GM12878 (cell line): ENCODE measurements around the gene KDM6B. TPM values are rescaled to one million over a fixed set of nuclear protein-coding genes. Genes with fewer than 3 reads are reported as not detected.

ENCODE experiments used
- ATAC-seq: fragments of 200-7000 bp; cut with Tn5 transposase; 3 replicates; pipeline ENCODE4 v1.9.1; 2020; ENCODE audit warnings: mild to moderate bottlenecking, moderate library complexity
- BruUV-seq: library from RNA; stranded (reverse); fragments of 400-500 nt; replicated peaks from 2 replicates; lab custom pipeline; 2021; lab: Mats Ljungman, UMichigan
- CTCF ChIA-PET: fragments of 300-600 bp; sonication (Branson Sonifier 250); formaldehyde crosslinking; extraction: SDS; loops from one replicate; lab custom pipeline; 2021; ENCODE audit warnings: inconsistent platforms; lab: Yijun Ruan, JAX
- POLR2A ChIA-PET: fragments of 350-600 bp; formaldehyde crosslinking; extraction: SDS; loops from one replicate; lab custom pipeline; 2021; ENCODE audit warnings: inconsistent platforms; lab: Charles Lee
- RAD21 ChIA-PET: fragments of 300-600 bp; sonication (Branson Sonifier 250); formaldehyde crosslinking; loops from one replicate; lab custom pipeline; 2023; ENCODE audit warnings: antibody characterized with exemption; ENCODE audit not compliant: unreplicated experiment; lab: Charles Lee
- SMC1A ChIA-PET: fragments of 300-600 bp; sonication (Branson Sonifier 250); formaldehyde crosslinking; loops from one replicate; lab custom pipeline; 2023; ENCODE audit not compliant: unreplicated experiment, uncharacterized antibody; lab: Charles Lee
- DNase-seq: peaks from one replicate; pipeline ENCODE4 v3.0.0-alpha.2; 2011; ENCODE audit warnings: low read depth, low spot score
- FAIRE-seq: peaks from 3 replicates; lab custom pipeline; 2011; peaks lifted over from hg19 to GRCh38; lab: Jason Lieb, UNC
- H2AFZ ChIP-seq: 2 replicates; pipeline ENCODE4 v1.6.0; 2011; ENCODE audit warnings: low read depth, low read length, control low read depth; ENCODE audit not compliant: control insufficient read depth
- H3K27ac ChIP-seq: 2 replicates; pipeline ENCODE4 v1.5.1; 2011; ENCODE audit warnings: control low read depth; ENCODE audit not compliant: control insufficient read depth, insufficient read depth
- H3K27me3 ChIP-seq, 2 experiments: replicated peaks in 1 of 2; 2 replicates each; pipeline versions ENCODE4 v1.6.0 to v1.6.1; 2011; ENCODE audit warnings: low read length in 1 of 2; ENCODE audit not compliant: control insufficient read depth in 2 of 2, insufficient read depth in 2 of 2
- H3K36me3 ChIP-seq, 2 experiments: 2 replicates each; pipeline ENCODE4 v1.5.1; 2011; ENCODE audit warnings: low read length in 1 of 2; ENCODE audit not compliant: control insufficient read depth in 2 of 2, insufficient read depth in 2 of 2
- H3K4me1 ChIP-seq: 2 replicates; pipeline ENCODE4 v1.6.1; 2011; ENCODE audit warnings: mild to moderate bottlenecking, low read length, moderate library complexity, mixed read lengths; ENCODE audit not compliant: control insufficient read depth, insufficient read depth
- H3K4me2 ChIP-seq: 2 replicates; pipeline ENCODE4 v1.6.0; 2011; ENCODE audit warnings: control low read depth; ENCODE audit not compliant: control insufficient read depth, insufficient read depth
- H3K4me3 ChIP-seq: fragments of 200-600 bp; sonication (generic); 2 replicates; pipeline ENCODE4 v1.5.1; 2016
- H3K79me2 ChIP-seq: 2 replicates; pipeline ENCODE4 v1.6.0; 2011; ENCODE audit warnings: low read length; ENCODE audit not compliant: control insufficient read depth, insufficient read depth
- H3K9ac ChIP-seq: 2 replicates; pipeline ENCODE4 v1.8.0; 2011; ENCODE audit warnings: low read length, control low read depth, mixed read lengths; ENCODE audit not compliant: control insufficient read depth, insufficient read depth
- H3K9me3 ChIP-seq: replicated peaks from 3 replicates; pipeline ENCODE4 v1.5.1; 2011; ENCODE audit warnings: mild to moderate bottlenecking, low read length; ENCODE audit not compliant: control insufficient read depth, insufficient read depth
- H4K20me1 ChIP-seq: 2 replicates; pipeline ENCODE4 v1.6.0; 2011; ENCODE audit not compliant: control insufficient read depth, insufficient read depth
- CHD1 ChIP-seq: IDR thresholded peaks from 2 replicates; pipeline ENCODE4 v1.6.1; 2012; ENCODE audit warnings: low read depth, low read length, improper control_type of control experiment
- CREM ChIP-seq: IDR thresholded peaks from 2 replicates; pipeline ENCODE4 v1.6.1; 2014; ENCODE audit warnings: antibody characterized with exemption, low read depth
- GABPA ChIP-seq: IDR thresholded peaks from 2 replicates; pipeline ENCODE4 v1.6.1; 2014; ENCODE audit warnings: antibody characterized with exemption, low read depth, mild to moderate bottlenecking, inconsistent platforms
- IKZF1 ChIP-seq: fragments of 450-650 bp; conservative IDR thresholded peaks from 2 replicates; pipeline ENCODE4 v1.6.1; 2017; ENCODE audit warnings: antibody characterized with exemption, mild to moderate bottlenecking
- NFXL1 ChIP-seq: fragments of 450-650 bp; IDR thresholded peaks from 2 replicates; pipeline ENCODE4 v1.6.1; 2017; ENCODE audit warnings: antibody characterized with exemption, mild to moderate bottlenecking, borderline replicate concordance
- NFYA ChIP-seq: IDR thresholded peaks from 2 replicates; pipeline ENCODE4 v1.6.1; 2011; ENCODE audit warnings: low read depth, mild to moderate bottlenecking, low read length, improper control_type of control experiment, borderline replicate concordance
- SPI1 ChIP-seq: IDR thresholded peaks from 2 replicates; pipeline ENCODE4 v1.6.1; 2011; ENCODE audit warnings: low read depth, mild to moderate bottlenecking, low read length, moderate library complexity, borderline replicate concordance; ENCODE audit not compliant: insufficient read depth
- SRF ChIP-seq, 2 experiments: IDR thresholded peaks; 2 replicates each; pipeline ENCODE4 v1.6.1; 2011; ENCODE audit warnings: low read depth in 2 of 2, low read length in 2 of 2, mild to moderate bottlenecking in 1 of 2, moderate library complexity in 1 of 2
- STAT1 ChIP-seq: fragments of 450-650 bp; conservative IDR thresholded peaks from 2 replicates; pipeline ENCODE4 v1.6.1; 2014; ENCODE audit warnings: antibody characterized with exemption, mild to moderate bottlenecking
- TARDBP ChIP-seq: IDR thresholded peaks from 2 replicates; pipeline ENCODE4 v1.6.1; 2016; ENCODE audit warnings: borderline replicate concordance
- WRNIP1 ChIP-seq: IDR thresholded peaks from 2 replicates; pipeline ENCODE4 v1.6.1; 2011; ENCODE audit warnings: low read depth, low read length, improper control_type of control experiment, borderline replicate concordance
- WGBS: methylation state at CpG from one replicate; pipeline ENCODE4 v1.1.6; 2016; ENCODE audit warnings: low lambda C conversion rate; ENCODE audit not compliant: insufficient replicate concordance, insufficient coverage; ENCODE audit errors: missing lambda C conversion rate; 5-methylcytosine and 5-hydroxymethylcytosine counted together
- in situ Hi-C: fragments of 300-500 bp; cut with MboI; formaldehyde crosslinking; loops from 9 replicates; pipeline ENCODE4 v1.14.3; 2018; ENCODE audit warnings: mixed read lengths
- intact Hi-C: fragments of 100-400 bp; cut with micrococcal nuclease; formaldehyde crosslinking; loops from one replicate; pipeline ENCODE4 v1.14.2; 2022; ENCODE audit not compliant: unreplicated experiment
- polyA plus RNA-seq, 11 experiments: library from polyadenylated mRNA; depleted of rRNA in 4 of 11; unstranded in 6 of 11; stranded (reverse) in 5 of 11; fragments of >200 nt; fragmentation: Nextera tagmentation in 4 of 11; fragmentation: Illumina TruSeq in 1 of 11; extraction: Ambion mirVana in 4 of 11; extraction: Trizol in 1 of 11; gene quantifications; 1 replicate in 1 of 11; 2 replicates in 10 of 11; pipeline versions ENCODE4 v1.2.1 to v1.2.3, GENCODE V29; 2011 to 2016; ENCODE audit warnings: inconsistent platforms in 2 of 11, missing spikeins in 2 of 11, low read depth in 1 of 11
- total RNA-seq, 4 experiments: library from RNA; depleted of rRNA in 3 of 4; stranded (reverse); fragments of >200 nt in 3 of 4; fragmentation: Illumina TruSeq in 1 of 4; extraction: Trizol in 1 of 4; gene quantifications; 2 replicates each; pipeline versions ENCODE4 v1.2.1 to v1.2.3, GENCODE V29; 2013 to 2021
- TF ChIP-seq, protein P1 (sequence below): fragments of 450-650 bp; formaldehyde crosslinking; IDR thresholded peaks from 2 replicates; pipeline ENCODE4 v1.4.0; 2022; ENCODE audit warnings: mild to moderate bottlenecking, moderate library complexity
- TF ChIP-seq, protein P2 (sequence below), 3 experiments: IDR thresholded peaks in 2 of 3; conservative IDR thresholded peaks in 1 of 3; 2 replicates each; pipeline ENCODE4 v1.5.1; 2011; ENCODE audit warnings: low read depth in 3 of 3, low read length in 3 of 3, mild to moderate bottlenecking in 3 of 3, control low read depth in 2 of 3, moderate library complexity in 2 of 3, inconsistent platforms in 1 of 3, mixed read lengths in 1 of 3; ENCODE audit not compliant: control insufficient read depth in 2 of 3, insufficient read depth in 1 of 3; ENCODE audit errors: extremely low read depth in 1 of 3
- TF ChIP-seq, protein P3 (sequence below): fragments of 450-650 bp; IDR thresholded peaks from 2 replicates; pipeline ENCODE4 v1.6.1; 2016; ENCODE audit warnings: mild to moderate bottlenecking

Gene KDM6B
- total and polyA plus RNA-seq, 10 of the 15 experiments (the other 5 are each of a cell fraction or from before 2014, with no cell fraction given) = 0.05 to 33.5 (median 2.3) TPM

DNA sequence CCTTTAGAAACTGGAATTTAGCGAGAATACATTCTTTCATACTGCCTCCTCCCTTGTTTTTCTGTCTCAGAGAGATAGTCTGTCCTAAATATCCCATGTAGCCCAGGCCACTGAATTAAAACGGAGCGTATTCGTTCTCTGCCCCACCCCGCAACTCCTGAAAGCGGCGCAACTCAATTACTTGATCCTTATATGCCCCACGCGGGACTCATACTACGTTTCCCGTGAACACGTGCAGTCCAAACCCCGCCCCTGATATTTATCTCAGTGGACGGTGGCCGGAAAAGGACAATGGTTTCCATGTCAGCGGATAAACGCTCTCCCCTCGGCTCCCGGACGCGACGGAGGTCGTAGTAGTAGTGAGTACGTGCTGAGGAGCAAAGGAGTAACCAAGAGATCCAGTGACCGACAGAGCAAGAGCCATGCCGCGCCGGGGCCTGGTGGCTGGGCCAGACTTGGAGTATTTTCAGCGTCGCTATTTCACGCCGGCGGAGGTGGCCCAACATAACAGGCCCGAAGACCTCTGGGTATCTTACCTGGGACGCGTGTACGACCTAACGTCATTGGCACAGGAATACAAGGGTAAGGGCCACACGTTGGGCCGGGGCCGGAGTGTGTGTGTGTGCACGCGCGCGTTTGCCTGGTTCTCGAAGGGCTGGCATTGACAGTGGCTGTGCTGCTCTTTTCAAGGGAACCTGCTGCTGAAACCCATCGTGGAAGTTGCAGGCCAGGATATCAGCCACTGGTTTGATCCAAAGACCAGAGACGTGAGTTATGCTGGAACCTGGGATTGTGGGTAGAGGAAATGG is 23.9 kb downstream of the KDM6B start, which contains the start of gene CYB5D1:
Gene CYB5D1 (plus strand): TSS at position 291 of the 809 bp plus-strand sequence. CDS start 132 bp downstream, at position 423.
- Histone ChIP-seq H3K4me2 (peak within 1 kb of the TSS; percentile 92), H3K79me2 (peaks cover 17% of the 10 kb centered on the region), H3K4me3 (peak within 1 kb of the TSS; percentile 96), H3K9me3 (no peaks in the 10 kb centered on the region), H4K20me1 (no peaks in the 10 kb centered on the region), H3K9ac (peak within 1 kb of the TSS; percentile 86), H3K27ac (peak within 1 kb of the TSS; percentile 96), H3K36me3 (peaks cover under 1 to 3% of the 10 kb centered on the region in 2 experiments), H3K27me3 (no peaks in the 10 kb centered on the region), H2AFZ (peak within 1 kb of the TSS; percentile 97), H3K4me1 (peaks cover 17% of the 10 kb centered on the region)
- FAIRE-seq (peak; percentile 56), ATAC-seq (peak; percentile 54), DNase-seq (no peak)
- WGBS = under 1% methylated on average over 48 of the region's 48 CpGs
- in situ Hi-C loops (no loop called here), intact Hi-C loops (loop anchor here (2.0 to 5.0 kb wide), 4 partner anchors 15 to 199 kb away; partner anchors contain the start of genes TP53 and WRAP53)
- ChIA-PET CTCF (interaction anchor here (0.6 to 15.5 kb wide), 28 partner anchors 10 to 261 kb away, joined by 3 to 308 read pairs (median 6); partner anchors contain the start of genes CNTROB, KDM6B, RNF227 and TP53), SMC1A (interaction anchor here (0.6 to 1.5 kb wide), 17 partner anchors 9 to 200 kb away, joined by 3 to 7 read pairs (median 5); partner anchors contain the start of genes CNTROB, KDM6B and TRAPPC1), RAD21 (interaction anchor here (0.7 to 3.1 kb wide), 16 partner anchors 14 to 230 kb away, joined by 3 to 44 read pairs (median 6); partner anchors contain the start of genes CNTROB, KDM6B, SAT2 and TP53), POLR2A (interaction anchor here (0.5 to 1.9 kb wide), 14 partner anchors 13 to 620 kb away, joined by 3 to 14 read pairs (median 5); partner anchors contain the start of genes CNTROB, KDM6B, RNF227 and TRAPPC1)
- BruUV-seq = no TSS peak
- TF ChIP-seq SPI1 (no peak), STAT1 (no peak), NFXL1 (no peak), NFYA (no peak), TARDBP (no peak), SRF (IDR thresholded peaks at IDR 0.05; ENCODE audit: low read depth in 2 of 2, low read length in 2 of 2) (peak in 1 of 2 experiments; percentile 15; a peak in 1 of 4 replicates), IKZF1 (no peak), WRNIP1 (no peak), CREM (peak; percentile 63; the same call in 1 of the 2 replicates), CHD1 (no peak), GABPA (no peak; the same call in 1 of the 2 replicates)
- TF ChIP-seq, protein P1, sequence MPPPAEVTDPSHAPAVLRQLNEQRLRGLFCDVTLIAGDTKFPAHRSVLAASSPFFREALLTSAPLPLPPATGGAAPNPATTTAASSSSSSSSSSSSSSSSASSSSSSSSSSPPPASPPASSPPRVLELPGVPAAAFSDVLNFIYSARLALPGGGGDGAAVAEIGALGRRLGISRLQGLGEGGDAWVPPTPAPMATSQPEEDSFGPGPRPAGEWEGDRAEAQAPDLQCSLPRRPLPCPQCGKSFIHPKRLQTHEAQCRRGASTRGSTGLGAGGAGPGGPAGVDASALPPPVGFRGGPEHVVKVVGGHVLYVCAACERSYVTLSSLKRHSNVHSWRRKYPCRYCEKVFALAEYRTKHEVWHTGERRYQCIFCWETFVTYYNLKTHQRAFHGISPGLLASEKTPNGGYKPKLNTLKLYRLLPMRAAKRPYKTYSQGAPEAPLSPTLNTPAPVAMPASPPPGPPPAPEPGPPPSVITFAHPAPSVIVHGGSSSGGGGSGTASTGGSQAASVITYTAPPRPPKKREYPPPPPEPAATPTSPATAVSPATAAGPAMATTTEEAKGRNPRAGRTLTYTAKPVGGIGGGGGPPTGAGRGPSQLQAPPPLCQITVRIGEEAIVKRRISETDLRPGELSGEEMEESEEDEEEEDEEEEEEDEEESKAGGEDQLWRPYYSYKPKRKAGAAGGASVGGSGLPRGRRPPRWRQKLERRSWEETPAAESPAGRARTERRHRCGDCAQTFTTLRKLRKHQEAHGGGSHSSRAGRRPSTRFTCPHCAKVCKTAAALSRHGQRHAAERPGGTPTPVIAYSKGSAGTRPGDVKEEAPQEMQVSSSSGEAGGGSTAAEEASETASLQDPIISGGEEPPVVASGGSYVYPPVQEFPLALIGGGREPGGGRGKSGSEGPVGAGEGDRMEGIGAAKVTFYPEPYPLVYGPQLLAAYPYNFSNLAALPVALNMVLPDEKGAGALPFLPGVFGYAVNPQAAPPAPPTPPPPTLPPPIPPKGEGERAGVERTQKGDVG (CRISPR knock-in tag) = no peak
- TF ChIP-seq, protein P2, sequence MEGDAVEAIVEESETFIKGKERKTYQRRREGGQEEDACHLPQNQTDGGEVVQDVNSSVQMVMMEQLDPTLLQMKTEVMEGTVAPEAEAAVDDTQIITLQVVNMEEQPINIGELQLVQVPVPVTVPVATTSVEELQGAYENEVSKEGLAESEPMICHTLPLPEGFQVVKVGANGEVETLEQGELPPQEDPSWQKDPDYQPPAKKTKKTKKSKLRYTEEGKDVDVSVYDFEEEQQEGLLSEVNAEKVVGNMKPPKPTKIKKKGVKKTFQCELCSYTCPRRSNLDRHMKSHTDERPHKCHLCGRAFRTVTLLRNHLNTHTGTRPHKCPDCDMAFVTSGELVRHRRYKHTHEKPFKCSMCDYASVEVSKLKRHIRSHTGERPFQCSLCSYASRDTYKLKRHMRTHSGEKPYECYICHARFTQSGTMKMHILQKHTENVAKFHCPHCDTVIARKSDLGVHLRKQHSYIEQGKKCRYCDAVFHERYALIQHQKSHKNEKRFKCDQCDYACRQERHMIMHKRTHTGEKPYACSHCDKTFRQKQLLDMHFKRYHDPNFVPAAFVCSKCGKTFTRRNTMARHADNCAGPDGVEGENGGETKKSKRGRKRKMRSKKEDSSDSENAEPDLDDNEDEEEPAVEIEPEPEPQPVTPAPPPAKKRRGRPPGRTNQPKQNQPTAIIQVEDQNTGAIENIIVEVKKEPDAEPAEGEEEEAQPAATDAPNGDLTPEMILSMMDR (IDR thresholded peaks at IDR 0.05 in 2 of 3, conservative IDR thresholded peaks at IDR 0.05 in 1 of 3; ENCODE audit: control insufficient read depth in 2 of 3, extremely low read depth in 1 of 3, insufficient read depth in 1 of 3, low read depth in 3 of 3, low read length in 3 of 3) = no peak
- TF ChIP-seq, protein P3, sequence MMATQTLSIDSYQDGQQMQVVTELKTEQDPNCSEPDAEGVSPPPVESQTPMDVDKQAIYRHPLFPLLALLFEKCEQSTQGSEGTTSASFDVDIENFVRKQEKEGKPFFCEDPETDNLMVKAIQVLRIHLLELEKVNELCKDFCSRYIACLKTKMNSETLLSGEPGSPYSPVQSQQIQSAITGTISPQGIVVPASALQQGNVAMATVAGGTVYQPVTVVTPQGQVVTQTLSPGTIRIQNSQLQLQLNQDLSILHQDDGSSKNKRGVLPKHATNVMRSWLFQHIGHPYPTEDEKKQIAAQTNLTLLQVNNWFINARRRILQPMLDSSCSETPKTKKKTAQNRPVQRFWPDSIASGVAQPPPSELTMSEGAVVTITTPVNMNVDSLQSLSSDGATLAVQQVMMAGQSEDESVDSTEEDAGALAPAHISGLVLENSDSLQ = no peak
